ENCODE results near the gene NXT1. TPM values are rescaled to one million over a fixed set of nuclear protein-coding genes. Genes with fewer than 3 reads are reported as not detected.

Gene NXT1
- total RNA-seq, 1 donor from 2014 or later = 17.9 TPM

- Histone ChIP-seq H3K27me3 (ENCODE audit: insufficient read depth, low read length) (no peaks in the 10 kb centered on the region), H4K20me1 (ENCODE audit: insufficient read depth, low read length) (peaks cover 20% of the 10 kb centered on the region), H3K36me3 (ENCODE audit: insufficient read depth, low read length) (peaks cover 45% of the 10 kb centered on the region), H3K9ac (ENCODE audit: low read length) (no peak overlapping the region), H3K4me3 (ENCODE audit: insufficient read depth, low read depth, low read length) (no peak overlapping the region), H3K4me2 (ENCODE audit: low read length) (no peak overlapping the region), H3K4me1 (ENCODE audit: insufficient read depth, low read length) (no peaks in the 10 kb centered on the region), H2AFZ (ENCODE audit: low read depth, low read length) (no peak overlapping the region), H3K27ac (ENCODE audit: low read depth, low read length) (no peak overlapping the region), H3K79me2 (ENCODE audit: insufficient read depth, low read length) (peaks cover 13% of the 10 kb centered on the region), H3K9me3 (ENCODE audit: insufficient read depth, low read depth, low read length) (no peaks in the 10 kb centered on the region)
- DNase-seq (ENCODE audit: low read depth) (no peak), FAIRE-seq (no peak)
- Mint-ChIP-seq H3K27me3 (ENCODE audit: low read depth, unreplicated experiment) (no peaks in the 10 kb centered on the region), H3K4me1 (ENCODE audit: low read depth, unreplicated experiment) (no peaks in the 10 kb centered on the region), H3K36me3 (ENCODE audit: low read depth, unreplicated experiment) (peaks cover 32% of the 10 kb centered on the region), H3K9me3 (ENCODE audit: unreplicated experiment) (peaks cover 2% of the 10 kb centered on the region), H3K4me3 (ENCODE audit: unreplicated experiment) (no peak overlapping the region), H3K27ac (ENCODE audit: unreplicated experiment) (no peak overlapping the region)
- TF ChIP-seq EZH2 (IDR thresholded peaks at IDR 0.05; ENCODE audit: insufficient read depth, low read length) (no peak), CTCF (IDR thresholded peaks at IDR 0.05; ENCODE audit: insufficient read depth, low read depth, low read length) (no peak)
These were observed 23.9 kb downstream of the NXT1 start for GRCh38 chr20:23374441-23374840.

- H3K36me3 ChIP-seq (ENCODE audit: insufficient read depth, low read length) = peaks cover 38% of the 10 kb centered on the region
- H3K27me3 ChIP-seq (ENCODE audit: insufficient read depth, low read length) = no peaks in the 10 kb centered on the region
- no peak for FAIRE-seq
- H3K79me2 ChIP-seq (ENCODE audit: insufficient read depth, low read length) = peaks cover 4% of the 10 kb centered on the region
- no peak for DNase-seq (ENCODE audit: low read depth)
- H3K9me3 ChIP-seq (ENCODE audit: insufficient read depth, low read depth, low read length) = no peaks in the 10 kb centered on the region
- Mint-ChIP-seq H3K27me3 (ENCODE audit: low read depth, unreplicated experiment) (no peaks in the 10 kb centered on the region), H3K4me3 (ENCODE audit: unreplicated experiment) (no peak overlapping the region), H3K9me3 (ENCODE audit: unreplicated experiment) (peaks cover 2% of the 10 kb centered on the region), H3K36me3 (ENCODE audit: low read depth, unreplicated experiment) (peaks cover 32% of the 10 kb centered on the region), H3K27ac (ENCODE audit: unreplicated experiment) (no peak overlapping the region), H3K4me1 (ENCODE audit: low read depth, unreplicated experiment) (no peaks in the 10 kb centered on the region)
- no peak overlapping the region for H2AFZ ChIP-seq (ENCODE audit: low read depth, low read length)
- TF ChIP-seq EZH2 (IDR thresholded peaks at IDR 0.05; ENCODE audit: insufficient read depth, low read length) = no peak
- no peak for TF ChIP-seq CTCF (IDR thresholded peaks at IDR 0.05; ENCODE audit: insufficient read depth, low read depth, low read length)
- H4K20me1 ChIP-seq (ENCODE audit: insufficient read depth, low read length) = peaks cover 8% of the 10 kb centered on the region
- no peak overlapping the region for H3K27ac ChIP-seq (ENCODE audit: low read depth, low read length)
- H3K4me1 ChIP-seq (ENCODE audit: insufficient read depth, low read length) = no peaks in the 10 kb centered on the region
- H3K4me2 ChIP-seq (ENCODE audit: low read length) = no peak overlapping the region
- no peak overlapping the region for H3K4me3 ChIP-seq (ENCODE audit: insufficient read depth, low read depth, low read length)
- no peak overlapping the region for H3K9ac ChIP-seq (ENCODE audit: low read length)
These were observed 25.2 kb downstream of the NXT1 start for GRCh38 chr20:23375827-23376226.

- no peak overlapping the region for H3K4me2 ChIP-seq (ENCODE audit: low read length)
- H3K9ac ChIP-seq (ENCODE audit: low read length) = no peak overlapping the region
- TF ChIP-seq CTCF (IDR thresholded peaks at IDR 0.05; ENCODE audit: insufficient read depth, low read depth, low read length) (no peak), EZH2 (IDR thresholded peaks at IDR 0.05; ENCODE audit: insufficient read depth, low read length) (no peak)
- H3K36me3 ChIP-seq (ENCODE audit: insufficient read depth, low read length) = peaks cover 20% of the 10 kb centered on the region
- H3K4me3 ChIP-seq (ENCODE audit: insufficient read depth, low read depth, low read length) = no peak overlapping the region
- no peak for FAIRE-seq
- peaks cover 8% of the 10 kb centered on the region for H3K79me2 ChIP-seq (ENCODE audit: insufficient read depth, low read length)
- peaks cover 28% of the 10 kb centered on the region for H3K36me3 Mint-ChIP-seq (ENCODE audit: low read depth, unreplicated experiment)
- no peak overlapping the region for H3K27ac Mint-ChIP-seq (ENCODE audit: unreplicated experiment)
- no peaks in the 10 kb centered on the region for H3K4me1 Mint-ChIP-seq (ENCODE audit: low read depth, unreplicated experiment)
- no peaks in the 10 kb centered on the region for H3K27me3 Mint-ChIP-seq (ENCODE audit: low read depth, unreplicated experiment)
- no peaks in the 10 kb centered on the region for H3K4me1 ChIP-seq (ENCODE audit: insufficient read depth, low read length)
- H3K9me3 ChIP-seq (ENCODE audit: insufficient read depth, low read depth, low read length) = no peaks in the 10 kb centered on the region
- H3K27me3 ChIP-seq (ENCODE audit: insufficient read depth, low read length) = no peaks in the 10 kb centered on the region
- peaks cover 4% of the 10 kb centered on the region for H3K9me3 Mint-ChIP-seq (ENCODE audit: unreplicated experiment)
- no peak overlapping the region for H3K4me3 Mint-ChIP-seq (ENCODE audit: unreplicated experiment)
- no peaks in the 10 kb centered on the region for H4K20me1 ChIP-seq (ENCODE audit: insufficient read depth, low read length)
- no peak for DNase-seq (ENCODE audit: low read depth)
- H3K27ac ChIP-seq (ENCODE audit: low read depth, low read length) = no peak overlapping the region
- H2AFZ ChIP-seq (ENCODE audit: low read depth, low read length) = no peak overlapping the region
These were observed 29.2 kb downstream of the NXT1 start for GRCh38 chr20:23379772-23380171.
